GM12878 (cell line): ENCODE results near the gene POU3F2. TPM values are rescaled to one million over a fixed set of nuclear protein-coding genes. Genes with fewer than 3 reads are reported as not detected.

Experiments
- CHD4 ChIP-seq: fragments of 200-600 bp; sonication (generic); IDR thresholded peaks from 2 replicates; pipeline ENCODE4 v1.6.1; 2016; ENCODE audit warnings: mild to moderate bottlenecking
- MEF2B ChIP-seq: fragments of 450-650 bp; IDR thresholded peaks from 2 replicates; pipeline ENCODE4 v1.6.1; 2018; ENCODE audit warnings: mild to moderate bottlenecking, moderate library complexity; ENCODE audit not compliant: partially characterized antibody, poor library complexity, severe bottlenecking
- SMARCA5 ChIP-seq: fragments of 450-650 bp; IDR thresholded peaks from 2 replicates; pipeline ENCODE4 v1.6.1; 2017; ENCODE audit warnings: mild to moderate bottlenecking
- SRF ChIP-seq, 2 experiments: IDR thresholded peaks; 2 replicates each; pipeline ENCODE4 v1.6.1; 2011; ENCODE audit warnings: low read depth in 2 of 2, low read length in 2 of 2, mild to moderate bottlenecking in 1 of 2, moderate library complexity in 1 of 2
- TARDBP ChIP-seq: IDR thresholded peaks from 2 replicates; pipeline ENCODE4 v1.6.1; 2016; ENCODE audit warnings: borderline replicate concordance
- ZBED1 ChIP-seq: IDR thresholded peaks from 2 replicates; pipeline ENCODE4 v1.6.1; 2016; ENCODE audit warnings: borderline replicate concordance
- polyA plus RNA-seq, 11 experiments: library from polyadenylated mRNA; depleted of rRNA in 4 of 11; unstranded in 6 of 11; stranded (reverse) in 5 of 11; fragments of >200 nt; fragmentation: Nextera tagmentation in 4 of 11; fragmentation: Illumina TruSeq in 1 of 11; extraction: Ambion mirVana in 4 of 11; extraction: Trizol in 1 of 11; gene quantifications; 1 replicate in 1 of 11; 2 replicates in 10 of 11; pipeline versions ENCODE4 v1.2.1 to v1.2.3, GENCODE V29; 2011 to 2016; ENCODE audit warnings: inconsistent platforms in 2 of 11, missing spikeins in 2 of 11, low read depth in 1 of 11
- total RNA-seq, 4 experiments: library from RNA; depleted of rRNA in 3 of 4; stranded (reverse); fragments of >200 nt in 3 of 4; fragmentation: Illumina TruSeq in 1 of 4; extraction: Trizol in 1 of 4; gene quantifications; 2 replicates each; pipeline versions ENCODE4 v1.2.1 to v1.2.3, GENCODE V29; 2013 to 2021
- TF ChIP-seq, protein P1 (sequence below): fragments of 450-650 bp; formaldehyde crosslinking; IDR thresholded peaks from 2 replicates; pipeline ENCODE4 v1.4.0; 2022; ENCODE audit warnings: mild to moderate bottlenecking, moderate library complexity
- TF ChIP-seq, protein P2 (sequence below): fragments of 450-650 bp; IDR thresholded peaks from 2 replicates; pipeline ENCODE4 v1.6.1; 2017; ENCODE audit warnings: borderline replicate concordance
- TF ChIP-seq, protein P3 (sequence below): fragments of 450-650 bp; IDR thresholded peaks from 2 replicates; pipeline ENCODE4 v1.6.1; 2014; ENCODE audit warnings: mild to moderate bottlenecking

POU3F2 gene
- total and polyA plus RNA-seq, 10 of the 15 experiments (the other 5 are each of a cell fraction or from before 2014, with no cell fraction given), result not detected

DNA sequence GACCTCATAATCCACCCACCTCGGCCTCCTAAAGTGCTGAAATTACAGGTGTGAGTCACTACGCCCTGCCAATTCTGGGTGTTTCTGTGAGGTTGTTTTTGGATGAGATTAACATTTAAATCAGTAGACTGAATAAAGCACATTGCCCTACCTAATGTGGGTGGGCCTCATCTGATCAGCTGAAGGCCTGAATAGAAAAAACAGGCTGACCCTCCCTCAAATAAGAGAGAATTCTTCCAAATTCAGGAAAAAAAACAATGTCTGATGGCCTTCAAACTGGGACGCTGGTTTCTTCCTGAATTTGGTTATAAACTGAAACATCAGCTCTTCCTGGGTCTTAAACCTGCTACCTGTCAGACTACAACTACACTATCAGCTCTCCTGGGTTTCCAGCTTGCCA, 51.0 kb downstream of the POU3F2 start (continued):
- TF ChIP-seq, protein P1, sequence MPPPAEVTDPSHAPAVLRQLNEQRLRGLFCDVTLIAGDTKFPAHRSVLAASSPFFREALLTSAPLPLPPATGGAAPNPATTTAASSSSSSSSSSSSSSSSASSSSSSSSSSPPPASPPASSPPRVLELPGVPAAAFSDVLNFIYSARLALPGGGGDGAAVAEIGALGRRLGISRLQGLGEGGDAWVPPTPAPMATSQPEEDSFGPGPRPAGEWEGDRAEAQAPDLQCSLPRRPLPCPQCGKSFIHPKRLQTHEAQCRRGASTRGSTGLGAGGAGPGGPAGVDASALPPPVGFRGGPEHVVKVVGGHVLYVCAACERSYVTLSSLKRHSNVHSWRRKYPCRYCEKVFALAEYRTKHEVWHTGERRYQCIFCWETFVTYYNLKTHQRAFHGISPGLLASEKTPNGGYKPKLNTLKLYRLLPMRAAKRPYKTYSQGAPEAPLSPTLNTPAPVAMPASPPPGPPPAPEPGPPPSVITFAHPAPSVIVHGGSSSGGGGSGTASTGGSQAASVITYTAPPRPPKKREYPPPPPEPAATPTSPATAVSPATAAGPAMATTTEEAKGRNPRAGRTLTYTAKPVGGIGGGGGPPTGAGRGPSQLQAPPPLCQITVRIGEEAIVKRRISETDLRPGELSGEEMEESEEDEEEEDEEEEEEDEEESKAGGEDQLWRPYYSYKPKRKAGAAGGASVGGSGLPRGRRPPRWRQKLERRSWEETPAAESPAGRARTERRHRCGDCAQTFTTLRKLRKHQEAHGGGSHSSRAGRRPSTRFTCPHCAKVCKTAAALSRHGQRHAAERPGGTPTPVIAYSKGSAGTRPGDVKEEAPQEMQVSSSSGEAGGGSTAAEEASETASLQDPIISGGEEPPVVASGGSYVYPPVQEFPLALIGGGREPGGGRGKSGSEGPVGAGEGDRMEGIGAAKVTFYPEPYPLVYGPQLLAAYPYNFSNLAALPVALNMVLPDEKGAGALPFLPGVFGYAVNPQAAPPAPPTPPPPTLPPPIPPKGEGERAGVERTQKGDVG (CRISPR knock-in tag), result no peak
- no peak for TF ChIP-seq TARDBP
- TF ChIP-seq, protein P2, sequence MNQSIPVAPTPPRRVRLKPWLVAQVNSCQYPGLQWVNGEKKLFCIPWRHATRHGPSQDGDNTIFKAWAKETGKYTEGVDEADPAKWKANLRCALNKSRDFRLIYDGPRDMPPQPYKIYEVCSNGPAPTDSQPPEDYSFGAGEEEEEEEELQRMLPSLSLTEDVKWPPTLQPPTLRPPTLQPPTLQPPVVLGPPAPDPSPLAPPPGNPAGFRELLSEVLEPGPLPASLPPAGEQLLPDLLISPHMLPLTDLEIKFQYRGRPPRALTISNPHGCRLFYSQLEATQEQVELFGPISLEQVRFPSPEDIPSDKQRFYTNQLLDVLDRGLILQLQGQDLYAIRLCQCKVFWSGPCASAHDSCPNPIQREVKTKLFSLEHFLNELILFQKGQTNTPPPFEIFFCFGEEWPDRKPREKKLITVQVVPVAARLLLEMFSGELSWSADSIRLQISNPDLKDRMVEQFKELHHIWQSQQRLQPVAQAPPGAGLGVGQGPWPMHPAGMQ, result no peak
- no peak for TF ChIP-seq ZBED1
- no peak for TF ChIP-seq CHD4
- no peak for TF ChIP-seq MEF2B
- TF ChIP-seq SMARCA5, result no peak
- no peak for TF ChIP-seq SRF (IDR thresholded peaks at IDR 0.05; ENCODE audit: low read depth in 2 of 2, low read length in 2 of 2)
- TF ChIP-seq, protein P3, sequence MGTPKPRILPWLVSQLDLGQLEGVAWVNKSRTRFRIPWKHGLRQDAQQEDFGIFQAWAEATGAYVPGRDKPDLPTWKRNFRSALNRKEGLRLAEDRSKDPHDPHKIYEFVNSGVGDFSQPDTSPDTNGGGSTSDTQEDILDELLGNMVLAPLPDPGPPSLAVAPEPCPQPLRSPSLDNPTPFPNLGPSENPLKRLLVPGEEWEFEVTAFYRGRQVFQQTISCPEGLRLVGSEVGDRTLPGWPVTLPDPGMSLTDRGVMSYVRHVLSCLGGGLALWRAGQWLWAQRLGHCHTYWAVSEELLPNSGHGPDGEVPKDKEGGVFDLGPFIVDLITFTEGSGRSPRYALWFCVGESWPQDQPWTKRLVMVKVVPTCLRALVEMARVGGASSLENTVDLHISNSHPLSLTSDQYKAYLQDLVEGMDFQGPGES, result no peak
